Ascending aorta (tissue), 2 donors: ENCODE data around the gene C20orf141. TPM values are rescaled to one million over a fixed set of nuclear protein-coding genes. Genes with fewer than 3 reads are reported as not detected.
"Not testable (repeated sequence)": the region's sequence is repeated elsewhere in the genome, so short reads cannot be mapped to it uniquely, and the experiment has no call there.

Experiments used
- DNase-seq, 2 donors: peaks; one replicate each; pipeline ENCODE4 v3.0.0-alpha.2; 2019; ENCODE audit warnings: low spot score in 2 of 2
- H3K27ac ChIP-seq, 2 donors: fragments of 200-600 bp; sonication (generic); one replicate each; pipeline ENCODE4 v1.5.1; 2016 to 2017; ENCODE audit warnings: mild to moderate bottlenecking in 1 of 2
- H3K27me3 ChIP-seq: fragments of 200-600 bp; sonication (generic); one replicate; pipeline ENCODE4 v1.5.1; 2017
- H3K36me3 ChIP-seq, 2 donors: fragments of 200-600 bp; sonication (generic); one replicate each; pipeline ENCODE4 v1.5.1; 2016
- H3K4me1 ChIP-seq, 2 donors: fragments of 200-600 bp; sonication (generic); one replicate each; pipeline ENCODE4 v1.5.1; 2016 to 2017; ENCODE audit warnings: mild to moderate bottlenecking in 1 of 2
- H3K4me3 ChIP-seq, 2 donors: fragments of 200-600 bp; sonication (generic); one replicate each; pipeline ENCODE4 v1.5.1; 2016 to 2017; ENCODE audit warnings: mild to moderate bottlenecking in 1 of 2
- H3K9me3 ChIP-seq, 2 donors: fragments of 200-600 bp; sonication (generic); one replicate each; pipeline ENCODE4 v1.5.1; 2016
- CTCF ChIP-seq, 3 experiments: fragments of 200-600 bp in 2 of 3; fragments of 450-650 bp in 1 of 3; sonication (generic) in 2 of 3; IDR thresholded peaks; one replicate each; pipeline ENCODE4 v1.5.1; 2016 to 2019; ENCODE audit warnings: antibody characterized with exemption in 3 of 3, mild to moderate bottlenecking in 1 of 3, moderate library complexity in 1 of 3
- intact Hi-C: fragments of 100-400 bp; cut with DNase I; formaldehyde crosslinking; loops from one replicate; pipeline ENCODE4 v1.15.1; 2023
- total RNA-seq: library from RNA; depleted of rRNA; stranded (reverse); fragments of >200 nt; gene quantifications from one replicate; pipeline ENCODE4 v1.1.0, GENCODE V29; 2016

C20orf141 gene
- total RNA-seq, 1 donor from 2014 or later: not detected

- peak overlapping the region in 1 of 2 donors; percentile 30 for H3K4me3 ChIP-seq
- peak in 1 of 2 donors; percentile 54 for DNase-seq
- TF ChIP-seq CTCF (IDR thresholded peaks at IDR 0.05): no peak
- no peak overlapping the region for H3K27ac ChIP-seq
- intact Hi-C loops: no loop called here
- H3K4me1 ChIP-seq: no peaks in the 10 kb centered on the region
- no peaks in the 10 kb centered on the region for H3K36me3 ChIP-seq
- no peaks in the 10 kb centered on the region for H3K9me3 ChIP-seq
- H3K27me3 ChIP-seq: peaks cover 17% of the 10 kb centered on the region
Observed at GRCh38 chr20:2820896-2821869, 6.4 kb downstream of the C20orf141 start.

GRCh38 chr20:2822073-2822472 is 7.3 kb downstream of the C20orf141 start:
- Histone ChIP-seq H3K27ac (no peak overlapping the region), H3K27me3 (peaks cover 17% of the 10 kb centered on the region), H3K4me1 (no peaks in the 10 kb centered on the region), H3K4me3 (no peak overlapping the region), H3K36me3 (no peaks in the 10 kb centered on the region), H3K9me3 (no peaks in the 10 kb centered on the region)
- intact Hi-C loops: no loop called here
- no peak for TF ChIP-seq CTCF (IDR thresholded peaks at IDR 0.05)
- DNase-seq: peak in 1 of 2 donors; percentile 54

GRCh38 chr20:2825761-2826160 is 11.0 kb downstream of the C20orf141 start:
- Histone ChIP-seq H3K9me3 (no peaks in the 10 kb centered on the region), H3K36me3 (no peaks in the 10 kb centered on the region), H3K27me3 (peaks cover 12% of the 10 kb centered on the region), H3K4me3 (no peak overlapping the region), H3K27ac (no peak overlapping the region), H3K4me1 (no peaks in the 10 kb centered on the region)
- DNase-seq: no peak
- intact Hi-C loops: no loop called here
- TF ChIP-seq CTCF (IDR thresholded peaks at IDR 0.05): no peak

GRCh38 chr20:2826655-2827054 is 11.9 kb downstream of the C20orf141 start:
- DNase-seq: no peak
- no peak for TF ChIP-seq CTCF (IDR thresholded peaks at IDR 0.05)
- H3K4me1 ChIP-seq: no peaks in the 10 kb centered on the region

GRCh38 chr20:2829376-2829775 is 14.6 kb downstream of the C20orf141 start:
- Histone ChIP-seq H3K27ac (no peak overlapping the region), H3K27me3 (no peaks in the 10 kb centered on the region), H3K9me3 (no peaks in the 10 kb centered on the region), H3K4me3 (no peak overlapping the region), H3K36me3 (no peaks in the 10 kb centered on the region), H3K4me1 (no peaks in the 10 kb centered on the region)
- TF ChIP-seq CTCF (IDR thresholded peaks at IDR 0.05): no peak
- intact Hi-C loops: no loop called here
- no peak for DNase-seq

More at GRCh38 chr20:2826655-2827054, 11.9 kb downstream of the C20orf141 start:
- Histone ChIP-seq H3K27me3 (peaks cover 5% of the 10 kb centered on the region), H3K27ac (no peak overlapping the region), H3K4me3 (no peak overlapping the region), H3K9me3 (no peaks in the 10 kb centered on the region), H3K36me3 (no peaks in the 10 kb centered on the region)
- intact Hi-C loops: no loop called here

GRCh38 chr20:2831206-2831605 is 16.4 kb downstream of the C20orf141 start:
- intact Hi-C loops: loop anchor here (10.0 kb wide), 1 partner anchor 306 kb away; no protein-coding TSS in a partner anchor
- not testable (repeated sequence) for H3K27me3 ChIP-seq, DNase-seq, H3K4me3 ChIP-seq, H3K4me1 ChIP-seq, H3K36me3 ChIP-seq, H3K27ac ChIP-seq, H3K9me3 ChIP-seq
